GM12891 (cell line): Measurements from ENCODE around the gene RNF121.

Experiments
- POLR2A ChIP-seq: IDR thresholded peaks from 2 replicates; pipeline ENCODE4 v1.6.1; 2011; ENCODE audit warnings: low read depth, low read length, control low read depth
- POLR2AphosphoS5 ChIP-seq: IDR thresholded peaks from 2 replicates; pipeline ENCODE4 v1.6.1; 2011; ENCODE audit warnings: low read depth, low read length, control low read depth
- TAF1 ChIP-seq: IDR thresholded peaks from 2 replicates; pipeline ENCODE4 v1.6.1; 2011; ENCODE audit warnings: low read depth, low read length, control low read depth

GRCh38 chr11:72007089-72007476 is 78.2 kb downstream of the RNF121 start:
- TF ChIP-seq TAF1, result no peak
- TF ChIP-seq POLR2A, result no peak; the same call in 1 of the 2 replicates
- no peak for TF ChIP-seq POLR2AphosphoS5
